DMS 273 (cell line): ENCODE results near the gene PADI3.

Source experiments
- DNase-seq: peaks from one replicate; lab custom pipeline; 2025; ENCODE audit not compliant: unreplicated experiment; lab: John Stamatoyannopoulos, UW

The PADI3 gene

GRCh38 chr1:17214876-17215544, 33.9 kb upstream of the PADI3 start:
- no peak for DNase-seq

- no peak for DNase-seq
Observed at GRCh38 chr1:17215545-17215890, 33.4 kb upstream of the PADI3 start.

- no peak for DNase-seq
Observed at GRCh38 chr1:17216078-17216477, 32.8 kb upstream of the PADI3 start.

- DNase-seq: no peak
Observed at GRCh38 chr1:17217607-17218006, 31.3 kb upstream of the PADI3 start.

DNA sequence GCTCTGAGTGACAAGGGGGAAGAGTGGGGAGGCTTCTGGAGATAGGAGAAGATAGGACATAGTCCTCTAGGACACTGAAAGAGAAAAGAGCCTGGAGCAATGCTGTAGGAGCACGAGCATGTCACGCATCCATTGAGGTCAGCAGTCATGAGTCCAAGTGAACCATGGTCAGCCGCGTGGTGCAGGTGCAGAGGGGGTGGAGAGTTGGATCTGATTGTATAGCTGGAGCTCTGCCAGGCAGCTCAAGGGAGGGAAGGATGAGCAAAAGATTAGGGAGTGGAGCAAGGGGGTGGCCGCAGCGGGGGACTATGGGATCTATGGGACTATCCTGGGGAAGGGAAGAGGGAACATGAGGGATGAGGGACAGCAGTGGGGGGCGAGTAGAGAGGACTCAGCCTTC, 30.0 kb upstream of the PADI3 start:
- no peak for DNase-seq

DNA sequence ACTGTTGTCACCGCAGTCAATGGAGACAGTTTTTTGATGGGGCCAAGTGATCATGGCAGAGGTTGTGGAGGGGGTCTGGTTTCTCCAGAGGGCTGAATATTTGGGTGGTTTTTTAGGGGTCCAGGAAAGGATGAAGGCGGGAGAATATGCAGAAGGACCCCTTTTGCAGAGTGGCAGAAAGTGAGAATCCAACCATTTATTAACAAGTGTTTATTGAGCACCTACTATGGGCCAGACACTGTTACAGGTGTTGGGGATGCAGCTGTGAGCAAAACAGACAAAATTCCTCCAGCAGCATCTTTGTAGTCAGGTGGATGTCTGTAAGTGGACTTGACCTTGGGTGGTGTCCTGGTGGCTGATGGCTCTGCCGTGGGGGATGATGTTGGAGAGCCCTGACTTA, 28.6 kb upstream of the PADI3 start:
- DNase-seq: no peak

GRCh38 chr1:17222557-17222956, 26.3 kb upstream of the PADI3 start:
- no peak for DNase-seq

GRCh38 chr1:17224434-17224833, 24.5 kb upstream of the PADI3 start:
- no peak for DNase-seq

DNA sequence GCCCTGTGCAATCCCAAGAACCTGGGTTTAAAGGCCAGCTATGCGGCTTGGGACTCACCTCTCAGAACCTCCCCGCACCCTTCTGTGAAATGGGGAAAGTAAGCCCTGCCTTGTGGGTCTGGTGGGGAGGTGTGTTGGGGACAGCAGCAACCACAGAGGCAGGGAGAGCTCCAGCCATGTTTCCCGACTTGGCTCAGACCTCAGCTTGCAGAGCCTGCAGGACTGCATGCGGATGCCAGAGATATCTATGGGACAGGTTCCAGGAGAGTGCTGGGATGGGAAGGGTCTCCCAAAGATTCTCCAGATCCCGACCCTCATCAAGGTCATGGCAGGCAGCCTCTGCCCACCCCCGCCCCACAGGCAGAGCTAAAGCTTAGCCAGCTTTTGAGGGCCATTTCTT, 23.8 kb upstream of the PADI3 start:
- DNase-seq: no peak

- no peak for DNase-seq
Observed at GRCh38 chr1:17227358-17227915, 21.5 kb upstream of the PADI3 start.

GRCh38 chr1:17228619-17229018, 20.3 kb upstream of the PADI3 start:
- no peak for DNase-seq

DNA sequence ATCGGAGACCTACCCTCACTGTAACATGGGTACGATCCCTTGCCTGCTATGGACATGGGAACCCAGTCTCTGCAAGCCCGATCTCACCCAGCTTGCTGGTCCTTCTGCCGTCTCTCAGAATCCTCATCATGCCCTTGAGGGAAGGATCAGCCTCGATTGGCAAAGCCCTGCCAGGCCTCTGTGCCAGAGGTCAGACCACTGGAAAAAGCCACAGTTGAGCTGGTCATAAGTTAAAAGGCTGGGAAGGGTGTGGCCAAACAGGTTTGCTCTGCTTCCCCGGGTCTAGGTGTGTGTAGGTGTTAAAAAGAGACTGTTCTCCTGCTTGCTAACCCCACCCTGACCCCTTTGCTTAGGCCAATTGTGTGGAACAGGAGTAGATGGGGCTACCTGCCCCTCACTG, 19.5 kb upstream of the PADI3 start:
- no peak for DNase-seq

DNA sequence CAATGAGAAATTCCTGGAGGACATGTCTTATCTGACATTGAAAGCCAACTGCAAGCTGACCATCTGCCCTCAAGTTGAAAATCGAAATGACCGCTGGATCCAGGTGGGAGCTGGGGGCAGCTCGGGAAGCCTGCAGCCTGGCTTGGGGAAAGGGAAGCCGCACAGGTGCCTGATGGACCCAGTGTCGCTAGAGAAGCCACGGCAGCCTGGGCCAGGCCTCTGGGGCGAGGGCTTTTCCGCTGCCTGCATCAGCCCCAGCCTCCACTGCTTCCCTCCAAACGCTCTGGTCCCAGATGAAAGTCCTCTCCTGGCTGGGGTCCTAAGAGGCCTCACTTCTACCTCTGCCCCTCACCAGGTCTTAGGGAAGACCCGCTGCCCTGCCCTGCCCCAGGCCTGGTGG, 18.8 kb upstream of the PADI3 start:
- no peak for DNase-seq

DNA sequence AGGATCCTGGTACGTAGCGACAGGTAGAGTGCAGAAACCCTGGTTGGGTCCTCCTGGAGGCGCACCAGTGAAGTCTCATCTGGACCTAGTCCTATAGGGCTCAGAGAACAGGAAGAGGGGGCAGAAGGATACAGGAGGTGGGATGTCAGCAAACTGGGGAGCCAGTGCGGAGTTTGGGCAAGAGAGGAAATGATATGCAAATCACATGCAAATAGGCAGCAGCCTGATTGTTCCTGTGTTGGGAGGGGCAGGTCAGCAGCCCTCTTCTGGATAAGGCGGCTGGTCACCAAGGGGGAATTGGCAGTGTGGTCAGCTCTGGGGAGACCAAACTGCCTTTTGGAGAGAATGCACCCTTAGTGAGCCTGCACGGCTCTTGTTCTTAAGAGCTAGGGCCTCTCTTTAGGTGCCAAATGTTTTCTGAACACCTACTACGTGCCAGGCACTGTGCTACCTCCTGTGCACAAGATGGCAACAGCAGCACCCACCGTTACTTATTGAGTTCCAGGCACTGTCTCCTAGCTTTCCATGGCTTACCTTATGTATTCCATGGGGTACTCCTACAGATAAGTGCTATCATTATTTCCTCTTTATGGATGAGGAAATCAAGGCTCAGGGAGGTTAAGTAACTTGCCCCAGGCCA, 18.1 kb upstream of the PADI3 start:
- DNase-seq: no peak

GRCh38 chr1:17232759-17233661, 15.9 kb upstream of the PADI3 start:
- no peak for DNase-seq

DNA sequence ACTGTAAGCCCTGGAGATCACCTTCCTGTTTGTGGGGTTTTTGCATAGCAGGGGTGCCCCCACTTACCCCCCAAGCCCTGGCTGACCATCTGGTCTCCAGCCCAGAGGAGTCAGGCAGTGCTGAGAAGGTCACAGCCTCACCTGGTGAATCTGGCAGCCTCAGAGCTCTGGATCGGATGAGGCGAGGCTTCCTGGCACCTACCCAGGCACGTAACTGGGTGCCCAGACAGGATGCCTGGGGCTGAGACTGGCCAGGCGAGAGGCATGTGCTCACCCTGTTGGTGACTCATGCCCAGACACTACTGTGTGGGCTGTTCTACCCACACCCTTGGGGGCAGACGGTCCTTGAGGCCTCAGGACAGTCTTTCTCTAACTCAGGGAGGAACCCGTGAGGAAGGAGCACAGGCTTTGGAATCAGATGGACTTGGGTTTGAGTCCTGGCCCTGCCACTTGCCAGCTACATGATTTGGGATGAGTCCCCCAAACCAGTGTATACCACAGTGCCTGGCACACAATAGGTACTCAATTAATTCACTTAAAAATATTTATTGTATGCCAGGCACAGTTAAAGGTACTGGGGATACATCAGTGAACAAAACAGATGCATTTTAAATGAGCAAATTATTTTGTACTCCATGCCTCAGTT, 15.1 kb upstream of the PADI3 start:
- peak; percentile 21 for DNase-seq

DNA sequence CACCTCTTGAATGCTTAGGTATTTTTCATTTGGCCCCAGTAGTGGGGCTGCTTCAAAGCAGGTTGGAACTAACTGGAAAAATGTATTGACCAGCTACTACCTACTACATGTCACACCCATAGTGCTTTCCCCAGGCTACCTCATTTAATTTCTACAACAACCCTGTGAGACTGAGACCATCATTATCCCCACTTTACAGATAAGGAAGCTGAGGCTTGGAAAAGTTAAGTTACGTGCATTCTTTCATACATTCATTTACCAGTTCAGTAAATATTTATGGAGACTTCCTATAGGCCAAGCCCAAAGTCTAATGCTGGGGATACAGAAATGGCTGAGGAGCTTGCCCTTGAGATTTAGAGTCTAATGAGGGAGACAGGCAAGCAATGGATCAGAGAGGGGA, 14.5 kb upstream of the PADI3 start:
- DNase-seq: no peak

GRCh38 chr1:17235135-17235885, 13.6 kb upstream of the PADI3 start:
- no peak for DNase-seq

- DNase-seq: peak; percentile 94
Observed at GRCh38 chr1:17236779-17237560, 11.9 kb upstream of the PADI3 start.

DNA sequence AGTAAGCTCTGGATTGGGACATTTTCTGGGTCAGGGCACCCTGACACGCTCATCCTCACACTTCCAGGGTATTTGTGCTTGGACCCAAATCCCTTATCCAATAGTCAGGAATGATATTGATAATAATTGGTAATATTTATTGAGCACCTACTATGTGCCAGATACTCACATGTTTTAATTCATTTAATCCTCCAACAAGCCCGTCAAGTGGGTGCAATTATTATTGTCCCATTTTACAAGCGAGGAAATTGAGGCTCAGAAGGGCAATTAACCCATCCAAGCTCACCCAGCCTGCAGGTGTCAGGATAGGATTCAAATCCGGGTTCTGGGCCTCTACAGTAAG, 11.4 kb upstream of the PADI3 start:
- DNase-seq: no peak
